HepG2 (cell line): ENCODE data around the gene ARID5B. TPM values are rescaled to one million over a fixed set of nuclear protein-coding genes. Genes with fewer than 3 reads are reported as not detected.

Experiments used
- CCDC6 ChIP-seq: sonication (generic); formaldehyde crosslinking; IDR thresholded peaks from 2 replicates; pipeline ENCODE4 v1.8.1; 2022; ENCODE audit warnings: mild to moderate bottlenecking, missing genetic modification reagents, moderate library complexity
- CHD2 ChIP-seq: IDR thresholded peaks from 2 replicates; pipeline ENCODE4 v1.6.1; 2011; ENCODE audit warnings: low read depth, low read length, improper control_type of control experiment
- MAFG ChIP-seq: sonication (generic); formaldehyde crosslinking; IDR thresholded peaks from 2 replicates; pipeline ENCODE4 v1.5.1; 2020; ENCODE audit warnings: mild to moderate bottlenecking, missing genetic modification reagents
- RFX1 ChIP-seq: fragments of 450-650 bp; IDR thresholded peaks from 2 replicates; pipeline ENCODE4 v1.6.1; 2017
- SALL2 ChIP-seq: sonication (generic); formaldehyde crosslinking; IDR thresholded peaks from 2 replicates; pipeline ENCODE4 v1.8.1; 2023; ENCODE audit warnings: mild to moderate bottlenecking, missing genetic modification reagents, inconsistent platforms
- ZNF136 ChIP-seq: sonication (generic); formaldehyde crosslinking; IDR thresholded peaks from 2 replicates; pipeline ENCODE4 v1.8.1; 2022; ENCODE audit warnings: low read depth, mild to moderate bottlenecking, moderate library complexity, missing genetic modification reagents
- polyA plus RNA-seq, 8 experiments: library from polyadenylated mRNA; depleted of rRNA in 3 of 8; stranded (reverse) in 7 of 8; unstranded in 1 of 8; fragments of >200 nt; fragmentation: Illumina TruSeq in 4 of 8; extraction: Trizol in 4 of 8; gene quantifications; 2 replicates each; pipeline versions ENCODE4 v1.2.1 to v1.2.3, GENCODE V29; 2011 to 2016; ENCODE audit warnings: low read depth in 4 of 8, missing spikeins in 1 of 8, mixed read lengths in 1 of 8; ENCODE audit not compliant: insufficient read depth in 1 of 8
- total RNA-seq, 5 experiments: library from RNA; depleted of rRNA; stranded (reverse); fragments of >200 nt; fragmentation: Illumina TruSeq; extraction: Trizol; gene quantifications; 2 replicates each; pipeline ENCODE4 v1.2.3, GENCODE V29; 2016; ENCODE audit warnings: low read depth in 1 of 5
- TF ChIP-seq, protein P1 (sequence below): sonication (generic); formaldehyde crosslinking; IDR thresholded peaks from 2 replicates; pipeline ENCODE4 v1.4.0; 2020; ENCODE audit warnings: mild to moderate bottlenecking, missing genetic modification reagents
- TF ChIP-seq, protein P2 (sequence below): sonication (generic); formaldehyde crosslinking; IDR thresholded peaks from 2 replicates; pipeline ENCODE4 v1.5.1; 2020; ENCODE audit warnings: missing genetic modification reagents, mild to moderate bottlenecking, borderline replicate concordance
- TF ChIP-seq, protein P3 (sequence below): sonication (generic); formaldehyde crosslinking; IDR thresholded peaks from 2 replicates; pipeline ENCODE4 v1.4.0; 2020; ENCODE audit warnings: missing genetic modification reagents
- TF ChIP-seq, protein P4 (sequence below): sonication (generic); formaldehyde crosslinking; IDR thresholded peaks from 2 replicates; pipeline ENCODE4 v1.5.0; 2020; ENCODE audit warnings: missing genetic modification reagents
- TF ChIP-seq, protein P5 (sequence below): sonication (generic); formaldehyde crosslinking; IDR thresholded peaks from 2 replicates; pipeline ENCODE4 v1.8.1; 2023; ENCODE audit warnings: mild to moderate bottlenecking, missing genetic modification reagents
- TF ChIP-seq, protein P6 (sequence below): IDR thresholded peaks from 2 replicates; pipeline ENCODE4 v1.6.1; 2018; ENCODE audit warnings: missing genetic modification reagents, mild to moderate bottlenecking, missing compliant biosample characterization

Gene ARID5B
- total and polyA plus RNA-seq, 2 of the 13 experiments (the other 11 are each of a cell fraction or from before 2014, with no cell fraction given), result 6.2 to 21.1 TPM

DNA sequence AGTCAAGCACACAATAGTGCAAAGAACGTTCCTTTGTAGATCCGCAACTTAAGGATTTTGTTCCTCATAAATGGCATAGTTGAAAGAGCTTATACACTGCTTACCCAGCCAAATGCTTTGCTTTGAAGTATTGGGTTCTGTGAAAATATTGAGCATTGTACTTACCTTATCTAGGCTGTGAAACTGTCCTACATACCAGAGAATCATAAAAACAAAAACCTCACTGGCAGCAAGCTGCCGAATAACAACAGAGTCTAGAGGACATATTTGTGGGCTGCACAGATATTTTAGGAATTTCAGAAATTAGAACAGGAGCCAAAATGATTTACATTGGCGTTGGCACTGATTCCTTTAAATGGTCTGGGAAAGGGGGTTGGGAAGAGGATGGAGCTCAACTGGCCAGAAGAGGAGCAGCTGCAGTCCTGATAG is 192.4 kb downstream of the ARID5B start (continued):
- TF ChIP-seq, protein P1, sequence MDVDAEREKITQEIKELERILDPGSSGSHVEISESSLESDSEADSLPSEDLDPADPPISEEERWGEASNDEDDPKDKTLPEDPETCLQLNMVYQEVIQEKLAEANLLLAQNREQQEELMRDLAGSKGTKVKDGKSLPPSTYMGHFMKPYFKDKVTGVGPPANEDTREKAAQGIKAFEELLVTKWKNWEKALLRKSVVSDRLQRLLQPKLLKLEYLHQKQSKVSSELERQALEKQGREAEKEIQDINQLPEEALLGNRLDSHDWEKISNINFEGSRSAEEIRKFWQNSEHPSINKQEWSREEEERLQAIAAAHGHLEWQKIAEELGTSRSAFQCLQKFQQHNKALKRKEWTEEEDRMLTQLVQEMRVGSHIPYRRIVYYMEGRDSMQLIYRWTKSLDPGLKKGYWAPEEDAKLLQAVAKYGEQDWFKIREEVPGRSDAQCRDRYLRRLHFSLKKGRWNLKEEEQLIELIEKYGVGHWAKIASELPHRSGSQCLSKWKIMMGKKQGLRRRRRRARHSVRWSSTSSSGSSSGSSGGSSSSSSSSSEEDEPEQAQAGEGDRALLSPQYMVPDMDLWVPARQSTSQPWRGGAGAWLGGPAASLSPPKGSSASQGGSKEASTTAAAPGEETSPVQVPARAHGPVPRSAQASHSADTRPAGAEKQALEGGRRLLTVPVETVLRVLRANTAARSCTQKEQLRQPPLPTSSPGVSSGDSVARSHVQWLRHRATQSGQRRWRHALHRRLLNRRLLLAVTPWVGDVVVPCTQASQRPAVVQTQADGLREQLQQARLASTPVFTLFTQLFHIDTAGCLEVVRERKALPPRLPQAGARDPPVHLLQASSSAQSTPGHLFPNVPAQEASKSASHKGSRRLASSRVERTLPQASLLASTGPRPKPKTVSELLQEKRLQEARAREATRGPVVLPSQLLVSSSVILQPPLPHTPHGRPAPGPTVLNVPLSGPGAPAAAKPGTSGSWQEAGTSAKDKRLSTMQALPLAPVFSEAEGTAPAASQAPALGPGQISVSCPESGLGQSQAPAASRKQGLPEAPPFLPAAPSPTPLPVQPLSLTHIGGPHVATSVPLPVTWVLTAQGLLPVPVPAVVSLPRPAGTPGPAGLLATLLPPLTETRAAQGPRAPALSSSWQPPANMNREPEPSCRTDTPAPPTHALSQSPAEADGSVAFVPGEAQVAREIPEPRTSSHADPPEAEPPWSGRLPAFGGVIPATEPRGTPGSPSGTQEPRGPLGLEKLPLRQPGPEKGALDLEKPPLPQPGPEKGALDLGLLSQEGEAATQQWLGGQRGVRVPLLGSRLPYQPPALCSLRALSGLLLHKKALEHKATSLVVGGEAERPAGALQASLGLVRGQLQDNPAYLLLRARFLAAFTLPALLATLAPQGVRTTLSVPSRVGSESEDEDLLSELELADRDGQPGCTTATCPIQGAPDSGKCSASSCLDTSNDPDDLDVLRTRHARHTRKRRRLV (CRISPR knock-in tag), result no peak
- TF ChIP-seq CHD2 (no peak), CCDC6 (CRISPR knock-in tag) (no peak), RFX1 (no peak), ZNF136 (CRISPR knock-in tag) (no peak), MAFG (CRISPR knock-in tag) (no peak), SALL2 (CRISPR knock-in tag) (no peak)
- TF ChIP-seq, protein P2, sequence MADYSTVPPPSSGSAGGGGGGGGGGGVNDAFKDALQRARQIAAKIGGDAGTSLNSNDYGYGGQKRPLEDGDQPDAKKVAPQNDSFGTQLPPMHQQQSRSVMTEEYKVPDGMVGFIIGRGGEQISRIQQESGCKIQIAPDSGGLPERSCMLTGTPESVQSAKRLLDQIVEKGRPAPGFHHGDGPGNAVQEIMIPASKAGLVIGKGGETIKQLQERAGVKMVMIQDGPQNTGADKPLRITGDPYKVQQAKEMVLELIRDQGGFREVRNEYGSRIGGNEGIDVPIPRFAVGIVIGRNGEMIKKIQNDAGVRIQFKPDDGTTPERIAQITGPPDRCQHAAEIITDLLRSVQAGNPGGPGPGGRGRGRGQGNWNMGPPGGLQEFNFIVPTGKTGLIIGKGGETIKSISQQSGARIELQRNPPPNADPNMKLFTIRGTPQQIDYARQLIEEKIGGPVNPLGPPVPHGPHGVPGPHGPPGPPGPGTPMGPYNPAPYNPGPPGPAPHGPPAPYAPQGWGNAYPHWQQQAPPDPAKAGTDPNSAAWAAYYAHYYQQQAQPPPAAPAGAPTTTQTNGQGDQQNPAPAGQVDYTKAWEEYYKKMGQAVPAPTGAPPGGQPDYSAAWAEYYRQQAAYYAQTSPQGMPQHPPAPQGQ (CRISPR knock-in tag), result no peak
- TF ChIP-seq, protein P3, sequence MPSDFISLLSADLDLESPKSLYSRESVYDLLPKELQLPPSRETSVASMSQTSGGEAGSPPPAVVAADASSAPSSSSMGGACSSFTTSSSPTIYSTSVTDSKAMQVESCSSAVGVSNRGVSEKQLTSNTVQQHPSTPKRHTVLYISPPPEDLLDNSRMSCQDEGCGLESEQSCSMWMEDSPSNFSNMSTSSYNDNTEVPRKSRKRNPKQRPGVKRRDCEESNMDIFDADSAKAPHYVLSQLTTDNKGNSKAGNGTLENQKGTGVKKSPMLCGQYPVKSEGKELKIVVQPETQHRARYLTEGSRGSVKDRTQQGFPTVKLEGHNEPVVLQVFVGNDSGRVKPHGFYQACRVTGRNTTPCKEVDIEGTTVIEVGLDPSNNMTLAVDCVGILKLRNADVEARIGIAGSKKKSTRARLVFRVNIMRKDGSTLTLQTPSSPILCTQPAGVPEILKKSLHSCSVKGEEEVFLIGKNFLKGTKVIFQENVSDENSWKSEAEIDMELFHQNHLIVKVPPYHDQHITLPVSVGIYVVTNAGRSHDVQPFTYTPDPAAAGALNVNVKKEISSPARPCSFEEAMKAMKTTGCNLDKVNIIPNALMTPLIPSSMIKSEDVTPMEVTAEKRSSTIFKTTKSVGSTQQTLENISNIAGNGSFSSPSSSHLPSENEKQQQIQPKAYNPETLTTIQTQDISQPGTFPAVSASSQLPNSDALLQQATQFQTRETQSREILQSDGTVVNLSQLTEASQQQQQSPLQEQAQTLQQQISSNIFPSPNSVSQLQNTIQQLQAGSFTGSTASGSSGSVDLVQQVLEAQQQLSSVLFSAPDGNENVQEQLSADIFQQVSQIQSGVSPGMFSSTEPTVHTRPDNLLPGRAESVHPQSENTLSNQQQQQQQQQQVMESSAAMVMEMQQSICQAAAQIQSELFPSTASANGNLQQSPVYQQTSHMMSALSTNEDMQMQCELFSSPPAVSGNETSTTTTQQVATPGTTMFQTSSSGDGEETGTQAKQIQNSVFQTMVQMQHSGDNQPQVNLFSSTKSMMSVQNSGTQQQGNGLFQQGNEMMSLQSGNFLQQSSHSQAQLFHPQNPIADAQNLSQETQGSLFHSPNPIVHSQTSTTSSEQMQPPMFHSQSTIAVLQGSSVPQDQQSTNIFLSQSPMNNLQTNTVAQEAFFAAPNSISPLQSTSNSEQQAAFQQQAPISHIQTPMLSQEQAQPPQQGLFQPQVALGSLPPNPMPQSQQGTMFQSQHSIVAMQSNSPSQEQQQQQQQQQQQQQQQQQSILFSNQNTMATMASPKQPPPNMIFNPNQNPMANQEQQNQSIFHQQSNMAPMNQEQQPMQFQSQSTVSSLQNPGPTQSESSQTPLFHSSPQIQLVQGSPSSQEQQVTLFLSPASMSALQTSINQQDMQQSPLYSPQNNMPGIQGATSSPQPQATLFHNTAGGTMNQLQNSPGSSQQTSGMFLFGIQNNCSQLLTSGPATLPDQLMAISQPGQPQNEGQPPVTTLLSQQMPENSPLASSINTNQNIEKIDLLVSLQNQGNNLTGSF (CRISPR knock-in tag), result no peak
- TF ChIP-seq, protein P4, sequence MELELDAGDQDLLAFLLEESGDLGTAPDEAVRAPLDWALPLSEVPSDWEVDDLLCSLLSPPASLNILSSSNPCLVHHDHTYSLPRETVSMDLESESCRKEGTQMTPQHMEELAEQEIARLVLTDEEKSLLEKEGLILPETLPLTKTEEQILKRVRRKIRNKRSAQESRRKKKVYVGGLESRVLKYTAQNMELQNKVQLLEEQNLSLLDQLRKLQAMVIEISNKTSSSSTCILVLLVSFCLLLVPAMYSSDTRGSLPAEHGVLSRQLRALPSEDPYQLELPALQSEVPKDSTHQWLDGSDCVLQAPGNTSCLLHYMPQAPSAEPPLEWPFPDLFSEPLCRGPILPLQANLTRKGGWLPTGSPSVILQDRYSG (CRISPR knock-in tag), result no peak
- TF ChIP-seq, protein P5, sequence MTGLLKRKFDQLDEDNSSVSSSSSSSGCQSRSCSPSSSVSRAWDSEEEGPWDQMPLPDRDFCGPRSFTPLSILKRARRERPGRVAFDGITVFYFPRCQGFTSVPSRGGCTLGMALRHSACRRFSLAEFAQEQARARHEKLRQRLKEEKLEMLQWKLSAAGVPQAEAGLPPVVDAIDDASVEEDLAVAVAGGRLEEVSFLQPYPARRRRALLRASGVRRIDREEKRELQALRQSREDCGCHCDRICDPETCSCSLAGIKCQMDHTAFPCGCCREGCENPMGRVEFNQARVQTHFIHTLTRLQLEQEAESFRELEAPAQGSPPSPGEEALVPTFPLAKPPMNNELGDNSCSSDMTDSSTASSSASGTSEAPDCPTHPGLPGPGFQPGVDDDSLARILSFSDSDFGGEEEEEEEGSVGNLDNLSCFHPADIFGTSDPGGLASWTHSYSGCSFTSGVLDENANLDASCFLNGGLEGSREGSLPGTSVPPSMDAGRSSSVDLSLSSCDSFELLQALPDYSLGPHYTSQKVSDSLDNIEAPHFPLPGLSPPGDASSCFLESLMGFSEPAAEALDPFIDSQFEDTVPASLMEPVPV, result no peak; the same call in 1 of the 2 replicates
- TF ChIP-seq, protein P6, sequence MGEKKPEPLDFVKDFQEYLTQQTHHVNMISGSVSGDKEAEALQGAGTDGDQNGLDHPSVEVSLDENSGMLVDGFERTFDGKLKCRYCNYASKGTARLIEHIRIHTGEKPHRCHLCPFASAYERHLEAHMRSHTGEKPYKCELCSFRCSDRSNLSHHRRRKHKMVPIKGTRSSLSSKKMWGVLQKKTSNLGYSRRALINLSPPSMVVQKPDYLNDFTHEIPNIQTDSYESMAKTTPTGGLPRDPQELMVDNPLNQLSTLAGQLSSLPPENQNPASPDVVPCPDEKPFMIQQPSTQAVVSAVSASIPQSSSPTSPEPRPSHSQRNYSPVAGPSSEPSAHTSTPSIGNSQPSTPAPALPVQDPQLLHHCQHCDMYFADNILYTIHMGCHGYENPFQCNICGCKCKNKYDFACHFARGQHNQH (CRISPR knock-in tag), result peak; percentile 22; the same call in 1 of the 2 replicates
